Right ventricle myocardium inferior (tissue), 1 donor: ENCODE data around the gene PAN3. TPM values are rescaled to one million over a fixed set of nuclear protein-coding genes. Genes with fewer than 3 reads are reported as not detected.

Source experiments
- ATAC-seq: fragments of 200-7000 bp; cut with Tn5 transposase; one replicate; pipeline ENCODE4 v1.9.1; 2020; ENCODE audit warnings: mild to moderate bottlenecking, moderate library complexity
- DNase-seq: peaks from one replicate; pipeline ENCODE4 v3.0.0; 2021; ENCODE audit errors: missing footprints
- intact Hi-C: fragments of 100-400 bp; cut with DNase I; formaldehyde crosslinking; loops from one replicate; pipeline ENCODE4 v1.11.0; 2022
- total RNA-seq: library from RNA; stranded (reverse); fragmentation: NEBNext Ultra II Directional; extraction: Animal tissue kit (Norgen Biotek cat#: 25700); gene quantifications from one replicate; pipeline ENCODE4 v1.2.1, GENCODE V29; 2021
- donor health status: DM: no; HTN: yes; CAD: no; lungs with severe emphysema.

PAN3 gene
- total RNA-seq, 1 donor from 2014 or later = 8.7 TPM

GRCh38 chr13:28185256-28185655, 46.9 kb downstream of the PAN3 start:
- ATAC-seq = no peak
- no peak for DNase-seq
- intact Hi-C loops = no loop called here

- DNase-seq (no peak), ATAC-seq (no peak)
- intact Hi-C loops = no loop called here
Observed at GRCh38 chr13:28199089-28199488, 60.7 kb downstream of the PAN3 start.

GRCh38 chr13:28204043-28204442, 65.7 kb downstream of the PAN3 start:
- ATAC-seq (no peak), DNase-seq (no peak)
- intact Hi-C loops = no loop called here

GRCh38 chr13:28204690-28205443, 66.5 kb downstream of the PAN3 start:
- intact Hi-C loops = no loop called here
- DNase-seq = no peak
- ATAC-seq = no peak

- DNase-seq = no peak
- intact Hi-C loops = no loop called here
- no peak for ATAC-seq
Observed at GRCh38 chr13:28218679-28219078, 80.3 kb downstream of the PAN3 start.

- intact Hi-C loops = no loop called here
- ATAC-seq = no peak
- no peak for DNase-seq
Observed at GRCh38 chr13:28219408-28220099, 81.2 kb downstream of the PAN3 start.

GRCh38 chr13:28220166-28220565, 81.8 kb downstream of the PAN3 start:
- intact Hi-C loops = no loop called here
- no peak for DNase-seq
- no peak for ATAC-seq

- ATAC-seq (no peak), DNase-seq (no peak)
- intact Hi-C loops = no loop called here
Observed at GRCh38 chr13:28229522-28230411, 91.4 kb downstream of the PAN3 start.

GRCh38 chr13:28231642-28232041, 93.3 kb downstream of the PAN3 start:
- intact Hi-C loops = no loop called here
- ATAC-seq (no peak), DNase-seq (no peak)

- intact Hi-C loops = no loop called here
- DNase-seq (no peak), ATAC-seq (no peak)
Observed at GRCh38 chr13:28237944-28238343, 99.6 kb downstream of the PAN3 start.

- intact Hi-C loops = no loop called here
- DNase-seq (no peak), ATAC-seq (peak; percentile 84)
Observed at GRCh38 chr13:28239374-28239773, 101.0 kb downstream of the PAN3 start.

GRCh38 chr13:28245465-28245864, 107.1 kb downstream of the PAN3 start:
- no peak for DNase-seq
- intact Hi-C loops = no loop called here
- ATAC-seq = no peak

GRCh38 chr13:28246891-28247290, 108.5 kb downstream of the PAN3 start:
- ATAC-seq = no peak
- DNase-seq = no peak
- intact Hi-C loops = no loop called here

GRCh38 chr13:28248080-28248479, 109.7 kb downstream of the PAN3 start:
- intact Hi-C loops = no loop called here
- ATAC-seq = no peak
- DNase-seq = no peak

- DNase-seq (no peak), ATAC-seq (no peak)
- intact Hi-C loops = no loop called here
Observed at GRCh38 chr13:28250542-28250941, 112.2 kb downstream of the PAN3 start.

GRCh38 chr13:28251466-28251865, 113.1 kb downstream of the PAN3 start:
- intact Hi-C loops = no loop called here
- ATAC-seq (no peak), DNase-seq (no peak)

- DNase-seq = no peak
- intact Hi-C loops = no loop called here
- ATAC-seq = no peak
Observed at GRCh38 chr13:28252547-28252946, 114.2 kb downstream of the PAN3 start.

- intact Hi-C loops = no loop called here
- ATAC-seq (no peak), DNase-seq (no peak)
Observed at GRCh38 chr13:28257305-28257704, 119.0 kb downstream of the PAN3 start.

- ATAC-seq (no peak), DNase-seq (no peak)
- intact Hi-C loops = no loop called here
Observed at GRCh38 chr13:28258417-28258816, 120.1 kb downstream of the PAN3 start.

GRCh38 chr13:28267497-28267896, 129.2 kb downstream of the PAN3 start:
- ATAC-seq (no peak), DNase-seq (no peak)
- intact Hi-C loops = no loop called here
